GM23338 (cell line): ENCODE measurements around the gene TOM1L1. TPM values are rescaled to one million over a fixed set of nuclear protein-coding genes. Genes with fewer than 3 reads are reported as not detected.

ENCODE experiments used
- ATAC-seq: fragments of 200-7000 bp; cut with Tn5 transposase; 3 replicates; pipeline ENCODE4 v1.9.1; 2020
- DNase-seq: peaks from one replicate; pipeline ENCODE4 v3.0.0-alpha.2; 2015; ENCODE audit warnings: low spot score
- H2AFZ ChIP-seq: fragments of 200-600 bp; sonication (generic); 2 replicates; pipeline ENCODE4 v1.8.0; 2016; ENCODE audit warnings: antibody characterized with exemption, mild to moderate bottlenecking, moderate library complexity
- H3F3A ChIP-seq: fragments of 200-600 bp; sonication (generic); replicated peaks from 2 replicates; pipeline ENCODE4 v1.8.0; 2017; ENCODE audit warnings: antibody characterized with exemption, mixed run types, low read depth
- H3K27ac ChIP-seq: fragments of 200-600 bp; sonication (generic); 2 replicates; pipeline ENCODE4 v1.6.1; 2016; ENCODE audit warnings: low read depth
- H3K27me3 ChIP-seq: fragments of 200-600 bp; sonication (generic); 2 replicates; pipeline ENCODE4 v1.8.0; 2016; ENCODE audit warnings: mild to moderate bottlenecking, mixed run types, moderate library complexity; ENCODE audit not compliant: insufficient read depth
- H3K36me3 ChIP-seq: fragments of 200-600 bp; sonication (generic); 2 replicates; pipeline ENCODE4 v1.8.0; 2016; ENCODE audit warnings: mild to moderate bottlenecking; ENCODE audit not compliant: insufficient read depth
- H3K4me1 ChIP-seq: fragments of 200-600 bp; sonication (generic); 2 replicates; pipeline ENCODE4 v1.8.0; 2016; ENCODE audit warnings: mild to moderate bottlenecking, moderate library complexity; ENCODE audit not compliant: insufficient read depth
- H3K4me2 ChIP-seq: fragments of 200-600 bp; sonication (generic); 2 replicates; pipeline ENCODE4 v1.7.1; 2017; ENCODE audit warnings: mixed run types
- H3K4me3 ChIP-seq: fragments of 200-600 bp; sonication (generic); 2 replicates; pipeline ENCODE4 v1.6.1; 2016; ENCODE audit warnings: mixed run types
- H3K79me2 ChIP-seq: fragments of 200-600 bp; sonication (generic); replicated peaks from 2 replicates; pipeline ENCODE4 v1.8.0; 2017; ENCODE audit warnings: mild to moderate bottlenecking; ENCODE audit not compliant: insufficient read depth
- H3K9me2 ChIP-seq: fragments of 200-600 bp; sonication (generic); 2 replicates; pipeline ENCODE4 v1.8.0; 2017; ENCODE audit not compliant: insufficient read depth
- H4K20me1 ChIP-seq: fragments of 200-600 bp; sonication (generic); replicated peaks from 2 replicates; pipeline ENCODE4 v1.8.0; 2017; ENCODE audit warnings: mild to moderate bottlenecking; ENCODE audit not compliant: insufficient read depth
- H3K27ac Mint-ChIP-seq: 2 replicates; pipeline ENCODE4 v1.8.0; 2020; ENCODE audit warnings: inconsistent platforms, mild to moderate bottlenecking, moderate library complexity, mixed read lengths
- H3K27me3 Mint-ChIP-seq: 3 replicates; pipeline ENCODE4 v1.8.0; 2022; ENCODE audit warnings: low read depth, mild to moderate bottlenecking, moderate library complexity, mixed read lengths, inconsistent platforms; ENCODE audit not compliant: insufficient read depth, poor library complexity
- H3K36me3 Mint-ChIP-seq: 3 replicates; pipeline ENCODE4 v1.8.0; 2021; ENCODE audit warnings: low read depth, mild to moderate bottlenecking, inconsistent platforms, moderate library complexity, mixed read lengths
- H3K4me1 Mint-ChIP-seq: 3 replicates; pipeline ENCODE4 v1.8.0; 2020; ENCODE audit warnings: mild to moderate bottlenecking, inconsistent platforms, mixed read lengths
- H3K4me3 Mint-ChIP-seq: 3 replicates; pipeline ENCODE4 v1.8.0; 2021; ENCODE audit warnings: moderate library complexity, mild to moderate bottlenecking, inconsistent platforms, mixed read lengths
- H3K9me3 Mint-ChIP-seq: 3 replicates; pipeline ENCODE4 v1.8.0; 2020; ENCODE audit warnings: moderate library complexity, mild to moderate bottlenecking, inconsistent platforms, mixed read lengths
- CTCF ChIP-seq, 2 experiments: fragments of 200-600 bp in 1 of 2; sonication (generic) in 1 of 2; conservative IDR thresholded peaks; 2 replicates each; pipeline versions ENCODE4 v1.5.1 to v1.6.1; 2016 to 2017; ENCODE audit warnings: antibody characterized with exemption in 2 of 2, low read depth in 2 of 2, mild to moderate bottlenecking in 2 of 2, moderate library complexity in 1 of 2
- EZH2 ChIP-seq: fragments of 200-600 bp; sonication (generic); IDR thresholded peaks from one replicate; pipeline ENCODE4 v1.8.0; 2017; ENCODE audit warnings: antibody characterized with exemption, mild to moderate bottlenecking, low read depth; ENCODE audit not compliant: unreplicated experiment
- POLR2AphosphoS5 ChIP-seq: IDR thresholded peaks from 2 replicates; pipeline ENCODE4 v1.6.1; 2016; ENCODE audit warnings: antibody characterized with exemption, low read depth
- REST ChIP-seq: IDR thresholded peaks from one replicate; pipeline ENCODE4 v1.6.1; 2018; ENCODE audit warnings: antibody characterized with exemption; ENCODE audit not compliant: unreplicated experiment
- ZNF462 ChIP-seq: fragments of 250-450 bp; sonication (Bioruptor Pico); IDR thresholded peaks from 2 replicates; pipeline ENCODE4 v1.5.0; 2020; ENCODE audit warnings: mild to moderate bottlenecking, moderate library complexity
- polyA plus RNA-seq: library from polyadenylated mRNA; unstranded; fragments of >200 nt; fragmentation: Nextera tagmentation; extraction: Ambion mirVana; gene quantifications from 2 replicates; pipeline ENCODE4 v1.2.1, GENCODE V29; 2016
- total RNA-seq: library from RNA; depleted of rRNA; stranded (reverse); fragments of >200 nt; shearing (Covaris generic); gene quantifications from 2 replicates; pipeline ENCODE4 v1.2.3, GENCODE V29; 2014

TOM1L1 gene
- total and polyA plus RNA-seq, 2 experiments from 2014 or later = 46.8 to 58.0 TPM

- TF ChIP-seq ZNF462 (CRISPR knock-in tag) = no peak
Observed at GRCh38 chr17:54980375-54980774, 79.7 kb downstream of the TOM1L1 start (continued).

GRCh38 chr17:54982399-54982798 lies 81.7 kb downstream of the TOM1L1 start:
- no peaks in the 10 kb centered on the region for H3K36me3 ChIP-seq
- H3K4me2 ChIP-seq = no peak overlapping the region
- H3K27ac ChIP-seq = no peak overlapping the region
- H3K27me3 ChIP-seq = no peaks in the 10 kb centered on the region
- H3F3A ChIP-seq = no peaks in the 10 kb centered on the region
- 0 out of 3 replicates have a peak, but pooled peaks cover 2% of the 10 kb centered on the region for H3K4me1 Mint-ChIP-seq
- H3K27ac Mint-ChIP-seq = no peak overlapping the region
- peaks cover 15% of the 10 kb centered on the region for H3K36me3 Mint-ChIP-seq
- peaks cover 65% of the 10 kb centered on the region for H3K79me2 ChIP-seq
- peaks cover 3% of the 10 kb centered on the region for H3K27me3 Mint-ChIP-seq
- no peaks in the 10 kb centered on the region for H3K4me1 ChIP-seq
- no peak overlapping the region for H3K4me3 ChIP-seq
- H3K9me3 Mint-ChIP-seq = peaks cover 15% of the 10 kb centered on the region
- no peaks in the 10 kb centered on the region for H4K20me1 ChIP-seq
- no peak for ATAC-seq
- no peak for DNase-seq
- H3K9me2 ChIP-seq = no peaks in the 10 kb centered on the region
- H3K4me3 Mint-ChIP-seq = no peak overlapping the region
- no peak overlapping the region for H2AFZ ChIP-seq
- no peak for TF ChIP-seq POLR2AphosphoS5
- no peak for TF ChIP-seq CTCF (conservative IDR thresholded peaks at IDR 0.05; ENCODE audit: low read depth in 2 of 2)
- no peak for TF ChIP-seq EZH2
- TF ChIP-seq REST = no peak
